Loucy (cell line): ENCODE measurements around the gene GTSE1.

Source experiments
- H2AFZ ChIP-seq: fragments of 200-600 bp; sonication (generic); 2 replicates; pipeline ENCODE4 v1.6.0; 2016; ENCODE audit warnings: antibody characterized with exemption, mild to moderate bottlenecking, low read length, moderate library complexity
- H3F3A ChIP-seq: fragments of 200-600 bp; 2 replicates; pipeline ENCODE4 v1.6.0; 2016; ENCODE audit warnings: antibody characterized with exemption, low read depth, mild to moderate bottlenecking
- H3K27me3 ChIP-seq: fragments of 200-600 bp; sonication (generic); 2 replicates; pipeline ENCODE4 v1.6.1; 2014; ENCODE audit warnings: low read length, mild to moderate bottlenecking; ENCODE audit not compliant: insufficient read depth, poor library complexity, severe bottlenecking
- H3K36me3 ChIP-seq: fragments of 200-600 bp; sonication (generic); 2 replicates; pipeline ENCODE4 v1.6.1; 2016; ENCODE audit warnings: low read length; ENCODE audit not compliant: insufficient read depth
- H3K4me1 ChIP-seq: fragments of 200-600 bp; sonication (generic); 2 replicates; pipeline ENCODE4 v1.5.1; 2014; ENCODE audit warnings: low read length, mild to moderate bottlenecking; ENCODE audit not compliant: insufficient read depth, poor library complexity, severe bottlenecking
- H3K4me2 ChIP-seq: fragments of 200-600 bp; sonication (generic); 2 replicates; pipeline ENCODE4 v1.6.0; 2014; ENCODE audit warnings: antibody characterized with exemption, low read length, low read depth, mild to moderate bottlenecking; ENCODE audit not compliant: poor library complexity, severe bottlenecking
- H3K4me3 ChIP-seq: fragments of 200-600 bp; sonication (generic); 2 replicates; pipeline ENCODE4 v1.5.1; 2014; ENCODE audit warnings: low read length, mild to moderate bottlenecking, mixed read lengths; ENCODE audit not compliant: poor library complexity, severe bottlenecking
- H3K79me2 ChIP-seq: fragments of 200-600 bp; sonication (generic); 2 replicates; pipeline ENCODE4 v1.6.1; 2014; ENCODE audit warnings: low read length; ENCODE audit not compliant: insufficient read depth
- H3K9ac ChIP-seq: fragments of 200-600 bp; sonication (generic); 2 replicates; pipeline ENCODE4 v1.6.0; 2014; ENCODE audit warnings: mild to moderate bottlenecking, low read depth, low read length, moderate library complexity; ENCODE audit not compliant: poor library complexity, severe bottlenecking
- H3K9me2 ChIP-seq: fragments of 200-600 bp; sonication (generic); replicated peaks from 2 replicates; pipeline ENCODE4 v1.6.1; 2016; ENCODE audit warnings: low read depth, low read length, mixed read lengths
- H3K9me3 ChIP-seq: fragments of 200-600 bp; sonication (generic); 2 replicates; pipeline ENCODE4 v1.6.1; 2014; ENCODE audit warnings: mild to moderate bottlenecking, antibody characterized with exemption, low read length, low read depth; ENCODE audit not compliant: insufficient read depth
- H4K20me1 ChIP-seq: fragments of 200-600 bp; sonication (generic); 2 replicates; pipeline ENCODE4 v1.6.0; 2014; ENCODE audit warnings: antibody characterized with exemption, low read length, mild to moderate bottlenecking; ENCODE audit not compliant: insufficient read depth, poor library complexity, severe bottlenecking
- EZH2phosphoT487 ChIP-seq: fragments of 200-600 bp; IDR thresholded peaks from 2 replicates; pipeline ENCODE4 v1.6.1; 2018; ENCODE audit warnings: antibody characterized with exemption, mild to moderate bottlenecking, moderate library complexity, borderline replicate concordance
- TF ChIP-seq, protein P1 (sequence below): fragments of 200-600 bp; sonication (generic); conservative IDR thresholded peaks from 2 replicates; pipeline ENCODE4 v1.5.1; 2014; ENCODE audit warnings: mild to moderate bottlenecking, antibody characterized with exemption, low read length

The GTSE1 gene

DNA sequence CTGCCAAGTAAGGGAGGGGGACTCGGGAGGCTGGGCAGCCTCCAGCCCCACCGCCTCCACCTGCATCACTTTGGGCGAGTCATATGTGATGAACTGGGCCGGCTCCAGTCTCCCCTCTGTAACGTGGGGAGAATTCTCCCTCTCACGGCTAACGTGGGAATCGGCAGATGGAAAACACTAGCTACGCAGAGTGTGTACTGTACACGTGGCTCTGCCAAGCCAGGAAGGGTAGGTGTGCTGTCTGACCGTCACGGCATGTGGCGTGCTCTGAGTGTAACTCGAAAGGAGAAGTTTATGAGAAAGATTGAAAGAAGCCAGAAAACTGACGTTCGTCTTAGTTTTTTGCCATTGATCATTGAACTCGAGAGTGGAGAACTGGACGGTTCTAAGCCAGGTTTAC is 52.6 kb downstream of the GTSE1 start:
- no peak overlapping the region for H3K4me3 ChIP-seq
- peaks cover 90% of the 10 kb centered on the region; the same call in 1 of the 2 replicates for H3K36me3 ChIP-seq
- H3K9me3 ChIP-seq: no peaks in the 10 kb centered on the region
- peaks cover 13% of the 10 kb centered on the region for H3K4me1 ChIP-seq
- TF ChIP-seq EZH2phosphoT487: no peak
- TF ChIP-seq, protein P1, sequence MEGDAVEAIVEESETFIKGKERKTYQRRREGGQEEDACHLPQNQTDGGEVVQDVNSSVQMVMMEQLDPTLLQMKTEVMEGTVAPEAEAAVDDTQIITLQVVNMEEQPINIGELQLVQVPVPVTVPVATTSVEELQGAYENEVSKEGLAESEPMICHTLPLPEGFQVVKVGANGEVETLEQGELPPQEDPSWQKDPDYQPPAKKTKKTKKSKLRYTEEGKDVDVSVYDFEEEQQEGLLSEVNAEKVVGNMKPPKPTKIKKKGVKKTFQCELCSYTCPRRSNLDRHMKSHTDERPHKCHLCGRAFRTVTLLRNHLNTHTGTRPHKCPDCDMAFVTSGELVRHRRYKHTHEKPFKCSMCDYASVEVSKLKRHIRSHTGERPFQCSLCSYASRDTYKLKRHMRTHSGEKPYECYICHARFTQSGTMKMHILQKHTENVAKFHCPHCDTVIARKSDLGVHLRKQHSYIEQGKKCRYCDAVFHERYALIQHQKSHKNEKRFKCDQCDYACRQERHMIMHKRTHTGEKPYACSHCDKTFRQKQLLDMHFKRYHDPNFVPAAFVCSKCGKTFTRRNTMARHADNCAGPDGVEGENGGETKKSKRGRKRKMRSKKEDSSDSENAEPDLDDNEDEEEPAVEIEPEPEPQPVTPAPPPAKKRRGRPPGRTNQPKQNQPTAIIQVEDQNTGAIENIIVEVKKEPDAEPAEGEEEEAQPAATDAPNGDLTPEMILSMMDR: no peak
- H3K9ac ChIP-seq: no peak overlapping the region
- no peaks in the 10 kb centered on the region for H3K79me2 ChIP-seq
- H3K4me2 ChIP-seq: no peak overlapping the region
- H3K27me3 ChIP-seq: no peaks in the 10 kb centered on the region
- peaks cover 6% of the 10 kb centered on the region for H4K20me1 ChIP-seq
- no peak overlapping the region for H2AFZ ChIP-seq
- H3K9me2 ChIP-seq: no peaks in the 10 kb centered on the region
- H3F3A ChIP-seq: no peaks in the 10 kb centered on the region

DNA sequence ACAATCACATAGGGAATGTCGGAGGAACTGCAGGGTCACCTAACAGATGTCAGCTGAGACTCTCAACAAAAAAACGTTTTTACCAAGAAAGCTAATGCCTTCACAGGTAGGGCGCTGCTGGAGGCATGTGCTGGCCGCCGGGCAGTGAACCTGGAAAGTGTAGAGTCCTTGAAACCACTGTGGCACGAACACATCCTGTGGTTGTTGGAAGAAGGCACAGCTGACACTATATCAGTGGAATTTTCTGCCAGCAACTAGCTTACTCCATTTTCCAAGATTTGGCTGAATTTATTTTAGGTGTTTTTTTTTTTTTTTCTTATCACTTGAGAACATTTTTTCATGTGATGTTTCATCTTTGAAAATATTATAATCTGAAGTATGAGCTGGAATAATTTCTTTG is 53.0 kb downstream of the GTSE1 start:
- H2AFZ ChIP-seq: no peak overlapping the region
- no peaks in the 10 kb centered on the region for H3K27me3 ChIP-seq
- H3K36me3 ChIP-seq: peaks cover 92% of the 10 kb centered on the region; the same call in 1 of the 2 replicates
- no peak overlapping the region for H3K4me2 ChIP-seq
- no peak overlapping the region for H3K9ac ChIP-seq
- H3K4me1 ChIP-seq: peaks cover 13% of the 10 kb centered on the region
- H3K79me2 ChIP-seq: no peaks in the 10 kb centered on the region
- H3K4me3 ChIP-seq: no peak overlapping the region
- H3K9me2 ChIP-seq: no peaks in the 10 kb centered on the region
- TF ChIP-seq, protein P1: no peak
- TF ChIP-seq EZH2phosphoT487: no peak
- H3K9me3 ChIP-seq: no peaks in the 10 kb centered on the region
- no peaks in the 10 kb centered on the region for H3F3A ChIP-seq
- H4K20me1 ChIP-seq: peaks cover 6% of the 10 kb centered on the region

DNA sequence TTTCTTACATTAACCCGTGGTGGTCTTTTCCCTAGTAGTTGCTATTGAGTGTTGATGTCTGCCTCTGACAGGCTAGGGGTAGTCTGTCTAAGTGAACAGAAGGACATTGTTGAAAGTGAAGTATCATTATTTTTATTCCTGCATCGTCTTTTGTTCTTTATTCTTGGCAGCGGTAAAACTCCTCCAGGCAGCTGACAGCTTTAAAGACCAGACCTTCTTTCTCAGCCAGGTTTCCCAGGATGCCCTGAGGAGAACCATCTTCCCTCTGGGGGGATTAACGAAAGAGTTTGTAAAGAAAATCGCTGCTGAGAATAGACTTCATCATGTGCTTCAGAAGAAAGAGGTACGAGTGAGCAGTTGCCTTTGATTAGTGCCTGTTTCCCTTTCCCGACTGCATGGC is 53.5 kb downstream of the GTSE1 start:
- no peak overlapping the region for H3K4me3 ChIP-seq
- peaks cover 6% of the 10 kb centered on the region for H4K20me1 ChIP-seq
- H2AFZ ChIP-seq: no peak overlapping the region
- no peaks in the 10 kb centered on the region for H3K9me3 ChIP-seq
- no peaks in the 10 kb centered on the region for H3F3A ChIP-seq
- peaks cover 91% of the 10 kb centered on the region; the same call in 1 of the 2 replicates for H3K36me3 ChIP-seq
- no peak for TF ChIP-seq EZH2phosphoT487
- TF ChIP-seq, protein P1: no peak
- H3K4me2 ChIP-seq: no peak overlapping the region
- no peaks in the 10 kb centered on the region for H3K27me3 ChIP-seq
- no peaks in the 10 kb centered on the region for H3K9me2 ChIP-seq
- no peaks in the 10 kb centered on the region for H3K79me2 ChIP-seq
- no peak overlapping the region for H3K9ac ChIP-seq
- H3K4me1 ChIP-seq: peaks cover 13% of the 10 kb centered on the region
